HEK293 (cell line): Measurements from ENCODE around the gene TAX1BP1.
A peak's percentile ranks its signal among the peaks of the same experiment; 100 is the strongest.

ENCODE experiments used
- CTCF ChIA-PET: fragments of 350-600 bp; formaldehyde crosslinking; extraction: SDS; loops from one replicate; lab custom pipeline; 2021; ENCODE audit warnings: antibody characterized with exemption; lab: Yijun Ruan, JAX
- POLR2A ChIA-PET: fragments of 300-600 bp; formaldehyde crosslinking; extraction: SDS; loops from one replicate; lab custom pipeline; 2020; ENCODE audit warnings: antibody characterized with exemption, inconsistent platforms; lab: Yijun Ruan, JAX
- H3K27ac ChIP-seq: fragments of 200-500 bp; sonication (Bioruptor generic); 2 replicates; pipeline ENCODE4 v1.5.1; 2014; ENCODE audit warnings: low read depth, low read length, control low read depth, inconsistent platforms; ENCODE audit errors: extremely low read depth
- H3K36me3 ChIP-seq, 2 experiments: fragments of 200-500 bp in 1 of 2; sonication (Bioruptor generic) in 1 of 2; 1 replicate in 1 of 2; 2 replicates in 1 of 2; pipeline ENCODE4 v1.5.1; 2014 to 2017; ENCODE audit warnings: inconsistent platforms in 2 of 2, low read length in 2 of 2; ENCODE audit not compliant: control insufficient read depth in 2 of 2, insufficient read depth in 1 of 2
- H3K4me1 ChIP-seq: fragments of 200-500 bp; sonication (Bioruptor generic); 2 replicates; pipeline ENCODE4 v1.5.1; 2014; ENCODE audit warnings: mild to moderate bottlenecking, low read length, inconsistent platforms; ENCODE audit not compliant: control insufficient read depth, insufficient read depth
- H3K4me3 ChIP-seq: 2 replicates; pipeline ENCODE4 v1.5.1; 2011; ENCODE audit warnings: low read depth, mild to moderate bottlenecking, control low read depth, low read length, moderate library complexity
- H3K9me3 ChIP-seq: fragments of 200-500 bp; sonication (Bioruptor generic); 2 replicates; pipeline ENCODE4 v1.5.1; 2014; ENCODE audit warnings: low read depth, low read length, inconsistent platforms; ENCODE audit not compliant: control insufficient read depth, insufficient read depth
- EGR2 ChIP-seq: fragments of 450-650 bp; formaldehyde crosslinking; IDR thresholded peaks from 2 replicates; pipeline ENCODE4 v1.5.1; 2016; ENCODE audit warnings: low read depth, missing biosample characterization, missing genetic modification characterization
- IKZF3 ChIP-seq: fragments of 450-650 bp; IDR thresholded peaks from 2 replicates; pipeline ENCODE4 v1.5.0; 2018; ENCODE audit warnings: missing biosample characterization, mild to moderate bottlenecking, missing genetic modification characterization, moderate library complexity
- KLF1 ChIP-seq: fragments of 450-650 bp; formaldehyde crosslinking; IDR thresholded peaks from 2 replicates; pipeline ENCODE4 v1.5.1; 2016; ENCODE audit warnings: missing biosample characterization, missing genetic modification characterization
- KLF10 ChIP-seq: fragments of 450-650 bp; IDR thresholded peaks from 2 replicates; pipeline ENCODE4 v1.5.1; 2018; ENCODE audit warnings: missing biosample characterization, mild to moderate bottlenecking, missing genetic modification characterization
- KLF16 ChIP-seq: fragments of 450-650 bp; formaldehyde crosslinking; IDR thresholded peaks from 2 replicates; pipeline ENCODE4 v1.5.1; 2017; ENCODE audit warnings: missing biosample characterization, missing genetic modification characterization
- KLF8 ChIP-seq: fragments of 450-650 bp; formaldehyde crosslinking; IDR thresholded peaks from 2 replicates; pipeline ENCODE4 v1.5.1; 2016; ENCODE audit warnings: missing biosample characterization, missing genetic modification characterization
- KLF9 ChIP-seq: fragments of 450-650 bp; formaldehyde crosslinking; IDR thresholded peaks from 2 replicates; pipeline ENCODE4 v1.5.1; 2016; ENCODE audit warnings: missing biosample characterization, missing genetic modification characterization, low read depth
- PBX3 ChIP-seq: sonication (generic); formaldehyde crosslinking; IDR thresholded peaks from 2 replicates; pipeline ENCODE4 v1.8.1; 2022; ENCODE audit warnings: mild to moderate bottlenecking, moderate library complexity, missing genetic modification reagents
- PRDM10 ChIP-seq: fragments of 450-650 bp; formaldehyde crosslinking; IDR thresholded peaks from 2 replicates; pipeline ENCODE4 v1.5.1; 2016; ENCODE audit warnings: missing biosample characterization, missing genetic modification characterization
- SP2 ChIP-seq: fragments of 450-650 bp; formaldehyde crosslinking; IDR thresholded peaks from 2 replicates; pipeline ENCODE4 v1.5.1; 2016; ENCODE audit warnings: missing biosample characterization, missing genetic modification characterization
- SP3 ChIP-seq: fragments of 450-650 bp; formaldehyde crosslinking; IDR thresholded peaks from 2 replicates; pipeline ENCODE4 v1.5.1; 2016; ENCODE audit warnings: missing biosample characterization, missing genetic modification characterization
- WT1 ChIP-seq: fragments of 450-650 bp; formaldehyde crosslinking; IDR thresholded peaks from 2 replicates; pipeline ENCODE4 v1.5.1; 2016; ENCODE audit warnings: missing biosample characterization, missing genetic modification characterization
- ZBTB11 ChIP-seq: fragments of 450-650 bp; formaldehyde crosslinking; conservative IDR thresholded peaks from 2 replicates; pipeline ENCODE4 v1.5.1; 2016; ENCODE audit warnings: low read depth, missing biosample characterization, missing genetic modification characterization
- ZBTB20 ChIP-seq: fragments of 450-650 bp; formaldehyde crosslinking; IDR thresholded peaks from 2 replicates; pipeline ENCODE4 v1.5.1; 2016; ENCODE audit warnings: missing biosample characterization, missing genetic modification characterization
- ZBTB26 ChIP-seq: fragments of 450-650 bp; formaldehyde crosslinking; optimal IDR thresholded peaks from 2 replicates; pipeline ENCODE3; 2016; ENCODE audit warnings: missing biosample characterization, mild to moderate bottlenecking, missing genetic modification characterization
- ZFHX2 ChIP-seq: fragments of 450-650 bp; formaldehyde crosslinking; conservative IDR thresholded peaks from 2 replicates; pipeline ENCODE4 v1.5.1; 2016; ENCODE audit warnings: missing biosample characterization, missing genetic modification characterization
- ZIC2 ChIP-seq: fragments of 450-650 bp; formaldehyde crosslinking; IDR thresholded peaks from 2 replicates; pipeline ENCODE4 v1.5.1; 2016; ENCODE audit warnings: missing biosample characterization, missing genetic modification characterization
- ZNF10 ChIP-seq: fragments of 450-650 bp; formaldehyde crosslinking; IDR thresholded peaks from 2 replicates; pipeline ENCODE4 v1.5.1; 2017; ENCODE audit warnings: missing biosample characterization, missing genetic modification characterization
- ZNF184 ChIP-seq: fragments of 450-650 bp; IDR thresholded peaks from 2 replicates; pipeline ENCODE4 v1.5.1; 2018; ENCODE audit warnings: missing biosample characterization, mild to moderate bottlenecking, missing genetic modification characterization
- ZNF19 ChIP-seq: fragments of 450-650 bp; formaldehyde crosslinking; IDR thresholded peaks from 2 replicates; pipeline ENCODE4; 2016; ENCODE audit warnings: missing biosample characterization, missing genetic modification characterization, low read depth
- ZNF335 ChIP-seq: fragments of 450-650 bp; formaldehyde crosslinking; conservative IDR thresholded peaks from 2 replicates; pipeline ENCODE4 v1.5.1; 2016; ENCODE audit warnings: missing biosample characterization, missing genetic modification characterization
- ZNF341 ChIP-seq: fragments of 450-650 bp; formaldehyde crosslinking; IDR thresholded peaks from 2 replicates; pipeline ENCODE4; 2016; ENCODE audit warnings: low read depth, missing biosample characterization, missing genetic modification characterization
- ZNF501 ChIP-seq: fragments of 450-650 bp; formaldehyde crosslinking; IDR thresholded peaks from 2 replicates; pipeline ENCODE4 v1.5.1; 2016; ENCODE audit warnings: missing biosample characterization, missing genetic modification characterization
- ZNF549 ChIP-seq: fragments of 450-650 bp; IDR thresholded peaks from 2 replicates; pipeline ENCODE4 v1.5.1; 2018; ENCODE audit warnings: missing biosample characterization, missing genetic modification characterization, mild to moderate bottlenecking, inconsistent platforms, moderate library complexity
- ZNF600 ChIP-seq: fragments of 450-650 bp; formaldehyde crosslinking; IDR thresholded peaks from 2 replicates; pipeline ENCODE4 v1.5.1; 2016; ENCODE audit warnings: missing biosample characterization, missing genetic modification characterization
- ZNF704 ChIP-seq: fragments of 450-650 bp; formaldehyde crosslinking; IDR thresholded peaks from 2 replicates; pipeline ENCODE4 v1.5.1; 2016; ENCODE audit warnings: missing biosample characterization, missing genetic modification characterization
- ZNF830 ChIP-seq: fragments of 450-650 bp; IDR thresholded peaks from 2 replicates; pipeline ENCODE4 v1.5.0; 2018; ENCODE audit warnings: missing biosample characterization, missing genetic modification characterization, low read depth, mild to moderate bottlenecking, moderate library complexity

Gene TAX1BP1

GRCh38 chr7:27740449-27741086, 606 bp downstream of the TAX1BP1 start:
- Histone ChIP-seq H3K4me1 (peaks cover 11% of the 10 kb centered on the region), H3K27ac (peak overlapping the region; percentile 82), H3K9me3 (no peaks in the 10 kb centered on the region), H3K4me3 (peak overlapping the region; percentile 98), H3K36me3 (no peaks in the 10 kb centered on the region)
- ChIA-PET CTCF (interaction anchor here (0.6 to 1.6 kb wide), 5 partner anchors 27 to 180 kb away, joined by 3 to 5 read pairs (median 4); no protein-coding TSS in a partner anchor), POLR2A (interaction anchor here (0.6 to 2.3 kb wide), 11 partner anchors 20 to 545 kb away, joined by 3 to 12 read pairs (median 5); partner anchors contain the start of genes HIBADH and HOXA13)
- peak; percentile 53 for TF ChIP-seq ZBTB26 (tag by site-specific recombination)
- TF ChIP-seq KLF1 (tag by site-specific recombination) = peak; percentile 24; the same call in 1 of the 2 replicates
- peak; percentile 74; the same call in 1 of the 2 replicates for TF ChIP-seq KLF8 (tag by site-specific recombination)
- no peak for TF ChIP-seq PBX3
- peak; percentile 25 for TF ChIP-seq ZNF335
- TF ChIP-seq KLF9 = peak; percentile 81; the same call in 1 of the 2 replicates
- peak; percentile 62; the same call in 1 of the 2 replicates for TF ChIP-seq KLF16 (tag by site-specific recombination)
- peak; percentile 12; the same call in 1 of the 2 replicates for TF ChIP-seq ZBTB20 (tag by site-specific recombination)
- no peak for TF ChIP-seq ZNF19 (tag by site-specific recombination)
- TF ChIP-seq ZNF704 (tag by site-specific recombination) = 0 out of 2 replicates have a peak, but pooled peaks have one; percentile 28
- TF ChIP-seq EGR2 (tag by site-specific recombination) = peak; percentile 67
- peak; percentile 54; the same call in 1 of the 2 replicates for TF ChIP-seq ZNF10
- peak; percentile 23; the same call in 1 of the 2 replicates for TF ChIP-seq ZIC2 (tag by site-specific recombination)
- TF ChIP-seq WT1 (tag by site-specific recombination) = no peak
- TF ChIP-seq KLF10 (tag by site-specific recombination) = peak; percentile 22; the same call in 1 of the 2 replicates
- TF ChIP-seq SP3 (tag by site-specific recombination) = peak; percentile 61
- peak; percentile 76 for TF ChIP-seq ZFHX2 (tag by site-specific recombination)
- TF ChIP-seq ZNF549 = no peak
- 0 out of 2 replicates have a peak, but pooled peaks have one; percentile 35 for TF ChIP-seq ZNF501 (tag by site-specific recombination)
- peak; percentile 91 for TF ChIP-seq PRDM10 (tag by site-specific recombination)
- TF ChIP-seq ZNF341 (tag by site-specific recombination) = peak; percentile 70
- TF ChIP-seq ZNF830 (tag by site-specific recombination) = no peak
- no peak for TF ChIP-seq ZNF184 (tag by site-specific recombination)
- TF ChIP-seq SP2 = peak; percentile 64
- peak; percentile 68 for TF ChIP-seq IKZF3 (tag by site-specific recombination)
- peak; percentile 77 for TF ChIP-seq ZNF600 (tag by site-specific recombination)
- peak; percentile 86 for TF ChIP-seq ZBTB11 (tag by site-specific recombination)
